Omental fat pad (tissue), 4 donors: ENCODE data around the gene CDH23. TPM values are rescaled to one million over a fixed set of nuclear protein-coding genes. Genes with fewer than 3 reads are reported as not detected.

Source experiments
- ATAC-seq: fragments of 150-250 bp; one replicate; pipeline ENCODE4 v1.9.1; 2016; ENCODE audit warnings: mild to moderate bottlenecking, moderate library complexity; ENCODE audit not compliant: low FRiP score
- DNase-seq: peaks from one replicate; pipeline ENCODE4 v3.0.0-alpha.2; 2019; ENCODE audit warnings: low spot score
- total RNA-seq, 4 donors: library from RNA; depleted of rRNA; stranded (reverse); fragments of >200 nt; gene quantifications; one replicate each; pipeline ENCODE4 v1.1.0, GENCODE V29; 2016
- TF ChIP-seq, protein P1 (sequence below), 3 donors: fragments of 450-650 bp; IDR thresholded peaks; one replicate each; pipeline ENCODE4 v1.5.1; 2016 to 2017; ENCODE audit warnings: antibody characterized with exemption in 3 of 3, mild to moderate bottlenecking in 3 of 3, moderate library complexity in 2 of 3

Gene CDH23
- total RNA-seq, 4 donors from 2014 or later, result 25.3 to 41.9 (median 34.4) TPM

- TF ChIP-seq, protein P1, sequence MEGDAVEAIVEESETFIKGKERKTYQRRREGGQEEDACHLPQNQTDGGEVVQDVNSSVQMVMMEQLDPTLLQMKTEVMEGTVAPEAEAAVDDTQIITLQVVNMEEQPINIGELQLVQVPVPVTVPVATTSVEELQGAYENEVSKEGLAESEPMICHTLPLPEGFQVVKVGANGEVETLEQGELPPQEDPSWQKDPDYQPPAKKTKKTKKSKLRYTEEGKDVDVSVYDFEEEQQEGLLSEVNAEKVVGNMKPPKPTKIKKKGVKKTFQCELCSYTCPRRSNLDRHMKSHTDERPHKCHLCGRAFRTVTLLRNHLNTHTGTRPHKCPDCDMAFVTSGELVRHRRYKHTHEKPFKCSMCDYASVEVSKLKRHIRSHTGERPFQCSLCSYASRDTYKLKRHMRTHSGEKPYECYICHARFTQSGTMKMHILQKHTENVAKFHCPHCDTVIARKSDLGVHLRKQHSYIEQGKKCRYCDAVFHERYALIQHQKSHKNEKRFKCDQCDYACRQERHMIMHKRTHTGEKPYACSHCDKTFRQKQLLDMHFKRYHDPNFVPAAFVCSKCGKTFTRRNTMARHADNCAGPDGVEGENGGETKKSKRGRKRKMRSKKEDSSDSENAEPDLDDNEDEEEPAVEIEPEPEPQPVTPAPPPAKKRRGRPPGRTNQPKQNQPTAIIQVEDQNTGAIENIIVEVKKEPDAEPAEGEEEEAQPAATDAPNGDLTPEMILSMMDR (IDR thresholded peaks at IDR 0.05), result no peak
- ATAC-seq (no peak), DNase-seq (no peak)
Measured at GRCh38 chr10:71368176-71368575, 28.5 kb upstream of the CDH23 start.

- DNase-seq (no peak), ATAC-seq (no peak)
- TF ChIP-seq, protein P1 (IDR thresholded peaks at IDR 0.05), result no peak
Measured at GRCh38 chr10:71368643-71369042, 28.1 kb upstream of the CDH23 start.

DNA sequence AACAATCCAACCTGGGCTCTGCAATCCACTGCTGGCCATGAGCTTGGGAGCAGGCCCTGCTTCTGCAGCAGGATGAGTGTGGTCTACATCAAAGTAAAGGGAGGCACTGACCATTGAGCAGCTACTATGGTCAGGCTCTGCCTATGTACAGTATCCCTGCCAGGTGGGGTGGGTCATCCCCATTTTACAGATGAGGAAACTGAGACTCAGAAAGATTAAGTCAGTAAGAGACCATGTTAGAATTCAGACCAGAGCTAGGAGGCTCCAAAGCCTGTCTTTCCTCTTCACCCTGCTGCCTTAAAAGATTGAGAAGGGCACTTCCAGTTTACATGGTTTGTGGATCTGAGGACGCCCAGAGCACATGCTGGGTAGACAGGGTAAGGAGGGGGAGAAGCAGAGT, 27.1 kb upstream of the CDH23 start:
- ATAC-seq (no peak), DNase-seq (no peak)
- TF ChIP-seq, protein P1 (IDR thresholded peaks at IDR 0.05), result no peak

- TF ChIP-seq, protein P1 (IDR thresholded peaks at IDR 0.05), result no peak
- DNase-seq, result no peak
- ATAC-seq, result no peak
Measured at GRCh38 chr10:71370031-71370430, 26.7 kb upstream of the CDH23 start.

GRCh38 chr10:71371750-71372166, 25.0 kb upstream of the CDH23 start:
- TF ChIP-seq, protein P1 (IDR thresholded peaks at IDR 0.05), result no peak
- no peak for DNase-seq
- no peak for ATAC-seq

- DNase-seq (no peak), ATAC-seq (no peak)
- TF ChIP-seq, protein P1 (IDR thresholded peaks at IDR 0.05), result no peak
Measured at GRCh38 chr10:71372882-71373495, 23.7 kb upstream of the CDH23 start.

- DNase-seq (no peak), ATAC-seq (no peak)
Measured at GRCh38 chr10:71374481-71375233, 22.1 kb upstream of the CDH23 start.

More at GRCh38 chr10:71374481-71375233, 22.1 kb upstream of the CDH23 start:
- TF ChIP-seq, protein P1 (IDR thresholded peaks at IDR 0.05), result no peak
